ENCODE measurements around the gene SMARCAD1. TPM values are rescaled to one million over a fixed set of nuclear protein-coding genes. Genes with fewer than 3 reads are reported as not detected.

Gene SMARCAD1
- total and polyA plus RNA-seq, 2 experiments from 2014 or later, result 23.8 to 86.2 TPM

GRCh38 chr4:94285666-94286065 lies 78.0 kb downstream of the SMARCAD1 start:
- H3F3A ChIP-seq (replicated peaks; ENCODE audit: low read depth), result no peaks in the 10 kb centered on the region
- ATAC-seq (no peak), DNase-seq (ENCODE audit: low spot score) (no peak)
- no peaks in the 10 kb centered on the region for H3K4me1 ChIP-seq (ENCODE audit: insufficient read depth)
- Mint-ChIP-seq H3K4me1 (no peaks in the 10 kb centered on the region), H3K27me3 (ENCODE audit: insufficient read depth, low read depth, poor library complexity) (peaks cover 1% of the 10 kb centered on the region), H3K27ac (no peak overlapping the region), H3K9me3 (no peaks in the 10 kb centered on the region), H3K36me3 (ENCODE audit: low read depth) (peaks cover 66% of the 10 kb centered on the region), H3K4me3 (no peak overlapping the region)
- peaks cover 28% of the 10 kb centered on the region for H3K36me3 ChIP-seq (ENCODE audit: insufficient read depth)
- H2AFZ ChIP-seq, result no peak overlapping the region
- H3K4me3 ChIP-seq, result no peak overlapping the region
- H3K9me2 ChIP-seq (ENCODE audit: insufficient read depth), result no peaks in the 10 kb centered on the region
- H3K4me2 ChIP-seq, result no peak overlapping the region
- no peaks in the 10 kb centered on the region for H4K20me1 ChIP-seq (replicated peaks; ENCODE audit: insufficient read depth)
- H3K27ac ChIP-seq (ENCODE audit: low read depth), result no peak overlapping the region
- no peaks in the 10 kb centered on the region for H3K79me2 ChIP-seq (replicated peaks; ENCODE audit: insufficient read depth)
- H3K27me3 ChIP-seq (ENCODE audit: insufficient read depth), result no peaks in the 10 kb centered on the region
- no peak for TF ChIP-seq REST (IDR thresholded peaks at IDR 0.05; ENCODE audit: unreplicated experiment)
- no peak for TF ChIP-seq EZH2phosphoT487 (IDR thresholded peaks at IDR 0.05; ENCODE audit: unreplicated experiment)
- TF ChIP-seq ZNF114 (CRISPR knock-in tag; IDR thresholded peaks at IDR 0.05), result no peak
- no peak for TF ChIP-seq JUNB (IDR thresholded peaks at IDR 0.05; ENCODE audit: unreplicated experiment)
- TF ChIP-seq ZNF462 (CRISPR knock-in tag; IDR thresholded peaks at IDR 0.05), result no peak
- no peak for TF ChIP-seq POLR2AphosphoS5 (IDR thresholded peaks at IDR 0.05; ENCODE audit: low read depth)
- TF ChIP-seq STAT1 (IDR thresholded peaks at IDR 0.05; ENCODE audit: unreplicated experiment), result no peak
- no peak for TF ChIP-seq CREB1 (CRISPR knock-in tag; IDR thresholded peaks at IDR 0.05; ENCODE audit: low read depth)
- no peak for TF ChIP-seq CTCF (conservative IDR thresholded peaks at IDR 0.05; ENCODE audit: low read depth in 2 of 2)
- TF ChIP-seq NANOG (IDR thresholded peaks at IDR 0.05; ENCODE audit: borderline replicate concordance), result no peak
- TF ChIP-seq EZH2 (IDR thresholded peaks at IDR 0.05; ENCODE audit: low read depth, unreplicated experiment), result no peak
- no peak for TF ChIP-seq ETS1 (IDR thresholded peaks at IDR 0.05)
- no peak for TF ChIP-seq ZNF331 (CRISPR knock-in tag; IDR thresholded peaks at IDR 0.05; ENCODE audit: low read depth)

Measured in GM23338 (cell line).